GM23248 (cell line): ENCODE results near the gene IL26.

Experiments
- EZH2 ChIP-seq: fragments of 200-600 bp; sonication (generic); IDR thresholded peaks from 2 replicates; pipeline ENCODE4 v1.6.1; 2018; ENCODE audit warnings: antibody characterized with exemption, mild to moderate bottlenecking; ENCODE audit not compliant: insufficient read depth, poor library complexity, severe bottlenecking
- EZH2phosphoT487 ChIP-seq: fragments of 200-600 bp; sonication (generic); IDR thresholded peaks from 2 replicates; pipeline ENCODE4 v1.6.1; 2018; ENCODE audit warnings: antibody characterized with exemption, moderate library complexity, mild to moderate bottlenecking, low read depth; ENCODE audit not compliant: insufficient read depth

GRCh38 chr12:68233498-68233897 is 7.9 kb upstream of the IL26 start:
- TF ChIP-seq EZH2: no peak
- no peak for TF ChIP-seq EZH2phosphoT487
